Measurements from ENCODE around the gene RBM4.
"Not testable (repeated sequence)": the region's sequence is repeated elsewhere in the genome, so short reads cannot be mapped to it uniquely, and the experiment has no call there.

Gene RBM4

GRCh38 chr11:66600631-66601233 lies 37.8 kb upstream of the RBM4 start:
- no peak overlapping the region for H3K4me3 ChIP-seq (ENCODE audit: low read length)
- peaks cover 19% of the 10 kb centered on the region for H3K4me1 ChIP-seq (ENCODE audit: control insufficient read depth, insufficient read depth, low read length)
- no peaks in the 10 kb centered on the region for H3K9me3 ChIP-seq (replicated peaks; ENCODE audit: low read length)
- no peak overlapping the region for H3K4me2 ChIP-seq (ENCODE audit: low read length)
- no peak overlapping the region for H3K9ac ChIP-seq (ENCODE audit: low read depth, low read length)
- peaks cover 33% of the 10 kb centered on the region for H3K36me3 ChIP-seq (ENCODE audit: insufficient read depth, low read length)
- H3K27me3 ChIP-seq (ENCODE audit: control insufficient read depth, insufficient read depth, low read length) = no peaks in the 10 kb centered on the region

- Histone ChIP-seq H3K4me3 (ENCODE audit: low read length) (no peak overlapping the region), H3K9ac (ENCODE audit: low read depth, low read length) (no peak overlapping the region), H3K36me3 (ENCODE audit: insufficient read depth, low read length) (peaks cover 36% of the 10 kb centered on the region), H3K27me3 (ENCODE audit: control insufficient read depth, insufficient read depth, low read length) (no peaks in the 10 kb centered on the region), H3K9me3 (replicated peaks; ENCODE audit: low read length) (no peaks in the 10 kb centered on the region), H3K4me2 (ENCODE audit: low read length) (no peak overlapping the region), H3K4me1 (ENCODE audit: control insufficient read depth, insufficient read depth, low read length) (peaks cover 37% of the 10 kb centered on the region)
These were observed 35.4 kb upstream of the RBM4 start for GRCh38 chr11:66603072-66603471.

- H3K27me3 ChIP-seq (ENCODE audit: control insufficient read depth, insufficient read depth, low read length) = no peaks in the 10 kb centered on the region
- H3K4me3 ChIP-seq (ENCODE audit: low read length) = no peak overlapping the region
- no peak overlapping the region for H3K4me2 ChIP-seq (ENCODE audit: low read length)
- peaks cover 34% of the 10 kb centered on the region for H3K36me3 ChIP-seq (ENCODE audit: insufficient read depth, low read length)
- H3K9ac ChIP-seq (ENCODE audit: low read depth, low read length) = no peak overlapping the region
- H3K9me3 ChIP-seq (replicated peaks; ENCODE audit: low read length) = no peaks in the 10 kb centered on the region
- peaks cover 40% of the 10 kb centered on the region for H3K4me1 ChIP-seq (ENCODE audit: control insufficient read depth, insufficient read depth, low read length)
These were observed 34.3 kb upstream of the RBM4 start for GRCh38 chr11:66604155-66604554.

- Histone ChIP-seq H3K4me1 (ENCODE audit: control insufficient read depth, insufficient read depth, low read length) (peaks cover 34% of the 10 kb centered on the region), H3K36me3 (ENCODE audit: insufficient read depth, low read length) (peaks cover 17% of the 10 kb centered on the region), H3K4me2 (ENCODE audit: low read length) (peak overlapping the region; percentile 43)
- H3K27me3 ChIP-seq (ENCODE audit: control insufficient read depth, insufficient read depth, low read length); H3K9me3 ChIP-seq (replicated peaks; ENCODE audit: low read length); H3K9ac ChIP-seq (ENCODE audit: low read depth, low read length); H3K4me3 ChIP-seq (ENCODE audit: low read length): not testable (repeated sequence)
These were observed 31.9 kb upstream of the RBM4 start for GRCh38 chr11:66606608-66607007.

- Histone ChIP-seq H3K4me3 (ENCODE audit: low read length) (no peak overlapping the region), H3K4me2 (ENCODE audit: low read length) (peak overlapping the region; percentile 43), H3K4me1 (ENCODE audit: control insufficient read depth, insufficient read depth, low read length) (peaks cover 28% of the 10 kb centered on the region), H3K36me3 (ENCODE audit: insufficient read depth, low read length) (peaks cover 17% of the 10 kb centered on the region), H3K27me3 (ENCODE audit: control insufficient read depth, insufficient read depth, low read length) (no peaks in the 10 kb centered on the region), H3K9ac (ENCODE audit: low read depth, low read length) (no peak overlapping the region), H3K9me3 (replicated peaks; ENCODE audit: low read length) (no peaks in the 10 kb centered on the region)
These were observed 31.2 kb upstream of the RBM4 start for GRCh38 chr11:66607126-66607834.

- Histone ChIP-seq H3K4me3 (ENCODE audit: low read length) (no peak overlapping the region), H3K4me2 (ENCODE audit: low read length) (no peak overlapping the region), H3K9ac (ENCODE audit: low read depth, low read length) (no peak overlapping the region), H3K27me3 (ENCODE audit: control insufficient read depth, insufficient read depth, low read length) (no peaks in the 10 kb centered on the region), H3K9me3 (replicated peaks; ENCODE audit: low read length) (no peaks in the 10 kb centered on the region), H3K4me1 (ENCODE audit: control insufficient read depth, insufficient read depth, low read length) (peaks cover 21% of the 10 kb centered on the region), H3K36me3 (ENCODE audit: insufficient read depth, low read length) (peaks cover 11% of the 10 kb centered on the region)
These were observed 28.5 kb upstream of the RBM4 start for GRCh38 chr11:66609721-66610617.

GRCh38 chr11:66612458-66612857 lies 26.0 kb upstream of the RBM4 start:
- H3K4me2 ChIP-seq (ENCODE audit: low read length) = no peak overlapping the region
- H3K27me3 ChIP-seq (ENCODE audit: control insufficient read depth, insufficient read depth, low read length) = no peaks in the 10 kb centered on the region
- no peak overlapping the region for H3K9ac ChIP-seq (ENCODE audit: low read depth, low read length)
- peaks cover 10% of the 10 kb centered on the region for H3K4me1 ChIP-seq (ENCODE audit: control insufficient read depth, insufficient read depth, low read length)
- no peak overlapping the region for H3K4me3 ChIP-seq (ENCODE audit: low read length)
- no peaks in the 10 kb centered on the region for H3K36me3 ChIP-seq (ENCODE audit: insufficient read depth, low read length)
- H3K9me3 ChIP-seq (replicated peaks; ENCODE audit: low read length) = no peaks in the 10 kb centered on the region

GRCh38 chr11:66614073-66614472 lies 24.4 kb upstream of the RBM4 start:
- no peak overlapping the region for H3K4me3 ChIP-seq (ENCODE audit: low read length)
- no peaks in the 10 kb centered on the region for H3K27me3 ChIP-seq (ENCODE audit: control insufficient read depth, insufficient read depth, low read length)
- H3K4me2 ChIP-seq (ENCODE audit: low read length) = no peak overlapping the region
- H3K9ac ChIP-seq (ENCODE audit: low read depth, low read length) = no peak overlapping the region
- H3K4me1 ChIP-seq (ENCODE audit: control insufficient read depth, insufficient read depth, low read length) = peaks cover 13% of the 10 kb centered on the region
- H3K36me3 ChIP-seq (ENCODE audit: insufficient read depth, low read length) = peaks cover 11% of the 10 kb centered on the region
- no peaks in the 10 kb centered on the region for H3K9me3 ChIP-seq (replicated peaks; ENCODE audit: low read length)

GRCh38 chr11:66616379-66617154 lies 21.9 kb upstream of the RBM4 start, which contains the start of gene RBM14:
RBM14 (plus strand) TSS chr11:66616630; CDS start chr11:66616721, 91 bp downstream.
- peaks cover 21% of the 10 kb centered on the region for H3K4me1 ChIP-seq (ENCODE audit: control insufficient read depth, insufficient read depth, low read length)
- no peaks in the 10 kb centered on the region for H3K9me3 ChIP-seq (replicated peaks; ENCODE audit: low read length)
- peak within 1 kb of the TSS; percentile 89 for H3K4me2 ChIP-seq (ENCODE audit: low read length)
- no peaks in the 10 kb centered on the region for H3K27me3 ChIP-seq (ENCODE audit: control insufficient read depth, insufficient read depth, low read length)
- peaks cover 17% of the 10 kb centered on the region for H3K36me3 ChIP-seq (ENCODE audit: insufficient read depth, low read length)
- peak within 1 kb of the TSS; percentile 92 for H3K9ac ChIP-seq (ENCODE audit: low read depth, low read length)
- H3K4me3 ChIP-seq (ENCODE audit: low read length) = peak within 1 kb of the TSS; percentile 95

- peaks cover 21% of the 10 kb centered on the region for H3K4me1 ChIP-seq (ENCODE audit: control insufficient read depth, insufficient read depth, low read length)
- peak overlapping the region; percentile 91 for H3K9ac ChIP-seq (ENCODE audit: low read depth, low read length)
- no peaks in the 10 kb centered on the region for H3K9me3 ChIP-seq (replicated peaks; ENCODE audit: low read length)
These were observed 21.2 kb upstream of the RBM4 start for GRCh38 chr11:66617155-66617834.

More at GRCh38 chr11:66617155-66617834, 21.2 kb upstream of the RBM4 start:
- H3K4me3 ChIP-seq (ENCODE audit: low read length) = peak overlapping the region; percentile 95
- H3K27me3 ChIP-seq (ENCODE audit: control insufficient read depth, insufficient read depth, low read length) = no peaks in the 10 kb centered on the region
- H3K4me2 ChIP-seq (ENCODE audit: low read length) = peak overlapping the region; percentile 75
- peaks cover 20% of the 10 kb centered on the region for H3K36me3 ChIP-seq (ENCODE audit: insufficient read depth, low read length)
